K562 (cell line): ENCODE measurements around the gene CROCC2. TPM values are rescaled to one million over a fixed set of nuclear protein-coding genes. Genes with fewer than 3 reads are reported as not detected.

ENCODE experiments used
- ATAC-seq: fragments of 200-7000 bp; cut with Tn5 transposase; 3 replicates; pipeline ENCODE4 v1.9.1; 2020; ENCODE audit warnings: moderate library complexity
- BruUV-seq: library from RNA; stranded (reverse); fragments of 400-500 nt; replicated peaks from 2 replicates; lab custom pipeline; 2021; lab: Mats Ljungman, UMichigan
- CTCF ChIA-PET: fragments of 300-600 bp; formaldehyde crosslinking; extraction: SDS; loops from one replicate; lab custom pipeline; 2021; ENCODE audit warnings: low intra/inter-chr PET ratio; lab: Yijun Ruan, JAX
- POLR2A ChIA-PET: fragments of 300-600, 350-650 bp; sonication (Branson Sonifier 250); formaldehyde crosslinking; extraction: SDS; loops from one replicate; lab custom pipeline; 2021; ENCODE audit warnings: antibody characterized with exemption, inconsistent platforms; lab: Yijun Ruan, JAX
- DNase-seq, 4 experiments: peaks; one replicate each; pipeline versions ENCODE4 v3.0.0 to v3.0.0-alpha.2; 2011 to 2018; ENCODE audit warnings: low spot score in 3 of 4, mixed read lengths in 3 of 4; ENCODE audit errors: extremely low read depth in 1 of 4
- FAIRE-seq: peaks from 2 replicates; lab custom pipeline; 2011; peaks lifted over from hg19 to GRCh38; lab: Jason Lieb, UNC
- H2AFZ ChIP-seq: 2 replicates; pipeline ENCODE4 v1.6.0; 2011; ENCODE audit warnings: low read depth, low read length, control low read depth, inconsistent platforms
- H3K27ac ChIP-seq: fragments of 200-600 bp; 3 replicates; pipeline ENCODE4 v1.8.0; 2011; ENCODE audit warnings: low read depth, mild to moderate bottlenecking, control low read depth, inconsistent platforms, low read length, moderate library complexity, mixed read lengths; ENCODE audit errors: extremely low read depth
- H3K27me3 ChIP-seq, 2 experiments: fragments of 300-600 bp in 1 of 2; 2 replicates in 1 of 2; 3 replicates in 1 of 2; pipeline versions ENCODE4 v1.6.0 to v1.8.0; 2011; ENCODE audit warnings: inconsistent platforms in 2 of 2, low read length in 2 of 2, mild to moderate bottlenecking in 1 of 2, mixed read lengths in 1 of 2, moderate library complexity in 1 of 2; ENCODE audit not compliant: control insufficient read depth in 2 of 2, insufficient read depth in 2 of 2
- H3K36me3 ChIP-seq: fragments of 300-600 bp; 3 replicates; pipeline ENCODE4 v1.8.0; 2011; ENCODE audit warnings: mild to moderate bottlenecking, low read length, inconsistent platforms; ENCODE audit not compliant: control insufficient read depth, insufficient read depth
- H3K4me1 ChIP-seq, 2 experiments: fragments of 200-600 bp in 1 of 2; replicated peaks in 1 of 2; 2 replicates in 1 of 2; 3 replicates in 1 of 2; pipeline versions ENCODE4 v1.5.1 to v1.8.0; 2011; ENCODE audit warnings: inconsistent platforms in 2 of 2, low read length in 2 of 2, mild to moderate bottlenecking in 1 of 2, mixed read lengths in 1 of 2, moderate library complexity in 1 of 2; ENCODE audit not compliant: control insufficient read depth in 2 of 2, insufficient read depth in 2 of 2
- H3K4me2 ChIP-seq: 2 replicates; pipeline ENCODE4 v1.6.1; 2011; ENCODE audit warnings: low read length, control low read depth, inconsistent platforms, mixed read lengths; ENCODE audit not compliant: insufficient read depth
- H3K4me3 ChIP-seq: fragments of 200-600 bp; sonication (generic), shearing (Covaris generic); 2 replicates; pipeline ENCODE4 v1.5.1; 2016; ENCODE audit warnings: control low read depth, inconsistent platforms
- H3K79me2 ChIP-seq: fragments of 200-600 bp; 3 replicates; pipeline ENCODE4 v1.8.0; 2011; ENCODE audit warnings: low read length, inconsistent platforms; ENCODE audit not compliant: control insufficient read depth, insufficient read depth
- H3K9ac ChIP-seq, 2 experiments: 2 replicates each; pipeline versions ENCODE4 v1.6.0 to v1.6.1; 2011; ENCODE audit warnings: low read depth in 2 of 2, low read length in 2 of 2, control low read depth in 1 of 2, inconsistent platforms in 1 of 2, mild to moderate bottlenecking in 1 of 2, mixed read lengths in 1 of 2; ENCODE audit not compliant: insufficient read depth in 1 of 2
- H3K9me1 ChIP-seq: one replicate; pipeline ENCODE4 v1.6.0; 2011; ENCODE audit warnings: inconsistent platforms, mild to moderate bottlenecking, low read length, moderate library complexity; ENCODE audit not compliant: control insufficient read depth, insufficient read depth
- H3K9me3 ChIP-seq: replicated peaks from 2 replicates; pipeline ENCODE4 v1.5.1; 2011; ENCODE audit warnings: low read depth, low read length, inconsistent platforms; ENCODE audit not compliant: control insufficient read depth, insufficient read depth
- H4K20me1 ChIP-seq: replicated peaks from 2 replicates; pipeline ENCODE4 v1.6.1; 2011; ENCODE audit warnings: low read length, inconsistent platforms, mixed read lengths; ENCODE audit not compliant: control insufficient read depth, insufficient read depth
- ETV1 ChIP-seq: fragments of 450-650 bp; conservative IDR thresholded peaks from 2 replicates; pipeline ENCODE4 v1.6.1; 2016; ENCODE audit warnings: missing genetic modification characterization, control low read depth, low read depth, missing compliant biosample characterization
- MEIS2 ChIP-seq: fragments of 450-650 bp; IDR thresholded peaks from 2 replicates; pipeline ENCODE4 v1.6.1; 2014; ENCODE audit warnings: mild to moderate bottlenecking; ENCODE audit not compliant: partially characterized antibody
- PPARD ChIP-seq: fragments of 250-450 bp; sonication (Bioruptor Pico); IDR thresholded peaks from 2 replicates; pipeline ENCODE4 v1.8.0; 2022; ENCODE audit warnings: inconsistent platforms, mild to moderate bottlenecking, moderate library complexity
- PYGO2 ChIP-seq: fragments of 450-650 bp; IDR thresholded peaks from 2 replicates; pipeline ENCODE4 v1.6.1; 2016; ENCODE audit warnings: mild to moderate bottlenecking, missing genetic modification characterization, moderate library complexity, missing compliant biosample characterization
- XRCC3 ChIP-seq: fragments of 450-650 bp; IDR thresholded peaks from 2 replicates; pipeline ENCODE4 v1.6.1; 2017; ENCODE audit warnings: mild to moderate bottlenecking, moderate library complexity
- ZNF561 ChIP-seq: fragments of 450-650 bp; formaldehyde crosslinking; conservative IDR thresholded peaks from 2 replicates; pipeline ENCODE4 v1.4.0; 2020; ENCODE audit warnings: mild to moderate bottlenecking, moderate library complexity
- WGBS: fragments of 100-300 bp; shearing (Covaris generic); methylation state at CpG from one replicate; pipeline ENCODE4 v1.1.6; 2016; ENCODE audit warnings: low coverage, mixed read lengths; ENCODE audit not compliant: insufficient coverage; ENCODE audit errors: missing lambda C conversion rate; 5-methylcytosine and 5-hydroxymethylcytosine counted together
- in situ Hi-C: fragments of 300-500 bp; cut with MboI; formaldehyde crosslinking; loops from 4 replicates; pipeline ENCODE4 v1.15.0; 2018; ENCODE audit warnings: inconsistent platforms, mixed read lengths
- intact Hi-C: fragments of 100-400 bp; cut with micrococcal nuclease; formaldehyde crosslinking; loops from 2 replicates; pipeline ENCODE4 v1.14.2; 2022
- polyA plus RNA-seq, 8 experiments: library from polyadenylated mRNA; depleted of rRNA in 4 of 8; stranded (reverse) in 5 of 8; unstranded in 3 of 8; fragments of >200 nt; fragmentation: Nextera tagmentation in 2 of 8; fragmentation: Illumina TruSeq in 1 of 8; extraction: Ambion mirVana in 2 of 8; extraction: Trizol in 1 of 8; gene quantifications; 2 replicates each; pipeline versions ENCODE4 v1.2.1 to v1.2.3, GENCODE V29; 2011 to 2014; ENCODE audit warnings: inconsistent platforms in 1 of 8, missing spikeins in 1 of 8
- total RNA-seq, 7 experiments: library from RNA; depleted of rRNA in 6 of 7; stranded (reverse); fragments of >200 nt in 6 of 7; fragmentation: Illumina TruSeq in 2 of 7; extraction: Trizol in 2 of 7; gene quantifications; 2 replicates each; pipeline versions ENCODE4 v1.2.1 to v1.2.3, GENCODE V29; 2011 to 2021; ENCODE audit warnings: low replicate concordance in 1 of 7
- TF ChIP-seq, protein P1 (sequence below): sonication (generic); formaldehyde crosslinking; IDR thresholded peaks from 2 replicates; pipeline ENCODE4 v1.8.1; 2023; ENCODE audit warnings: mild to moderate bottlenecking, missing genetic modification reagents
- TF ChIP-seq, protein P2 (sequence below): sonication (generic); formaldehyde crosslinking; IDR thresholded peaks from 2 replicates; pipeline ENCODE4 v1.5.0; 2020; ENCODE audit warnings: missing genetic modification reagents

Gene CROCC2
- total and polyA plus RNA-seq, 9 of the 15 experiments (the other 6 are each of a cell fraction or from before 2014, with no cell fraction given), result not detected

DNA sequence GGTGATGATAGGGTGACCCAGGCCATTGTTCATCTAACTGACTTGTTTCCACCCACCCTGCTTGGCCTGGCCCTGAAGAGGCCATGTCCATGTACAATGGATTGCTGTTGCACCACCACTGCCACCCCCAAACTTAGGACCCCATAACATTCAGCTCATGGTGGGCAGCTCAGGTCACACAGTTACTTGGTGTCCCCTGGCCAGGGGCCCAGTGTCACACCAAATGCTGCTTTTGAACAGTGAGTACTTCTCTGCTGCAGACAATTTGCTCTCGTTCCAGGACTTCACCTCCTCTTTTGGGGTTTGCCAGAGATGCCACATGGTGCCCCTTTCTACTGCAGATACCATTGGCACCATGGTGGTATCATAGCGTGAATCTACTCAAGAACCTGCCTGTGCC is 21.9 kb upstream of the CROCC2 start:
- H2AFZ ChIP-seq, result no peak overlapping the region
- no peaks in the 10 kb centered on the region for H4K20me1 ChIP-seq
- no peaks in the 10 kb centered on the region for H3K36me3 ChIP-seq
- no peak for ATAC-seq
- no peak for DNase-seq
- 0% methylated on average over 2 of the region's 2 CpGs for WGBS
- ChIA-PET POLR2A (no interaction called here), CTCF (no interaction called here)
- H3K4me3 ChIP-seq, result no peak overlapping the region
- no peak overlapping the region for H3K9ac ChIP-seq
- H3K9me3 ChIP-seq, result no peaks in the 10 kb centered on the region
- no peak for FAIRE-seq
- in situ Hi-C loops (no loop called here), intact Hi-C loops (no loop called here)
- H3K27ac ChIP-seq, result no peak overlapping the region
- H3K79me2 ChIP-seq, result no peaks in the 10 kb centered on the region
- peaks cover 0 to under 1% of the 10 kb centered on the region in 2 experiments; a peak in 1 of 5 replicates for H3K27me3 ChIP-seq
- TF ChIP-seq XRCC3 (no peak), PYGO2 (tag) (no peak), PPARD (no peak), MEIS2 (no peak), ZNF561 (CRISPR knock-in tag) (no peak), ETV1 (tag) (no peak)
- TF ChIP-seq, protein P1, sequence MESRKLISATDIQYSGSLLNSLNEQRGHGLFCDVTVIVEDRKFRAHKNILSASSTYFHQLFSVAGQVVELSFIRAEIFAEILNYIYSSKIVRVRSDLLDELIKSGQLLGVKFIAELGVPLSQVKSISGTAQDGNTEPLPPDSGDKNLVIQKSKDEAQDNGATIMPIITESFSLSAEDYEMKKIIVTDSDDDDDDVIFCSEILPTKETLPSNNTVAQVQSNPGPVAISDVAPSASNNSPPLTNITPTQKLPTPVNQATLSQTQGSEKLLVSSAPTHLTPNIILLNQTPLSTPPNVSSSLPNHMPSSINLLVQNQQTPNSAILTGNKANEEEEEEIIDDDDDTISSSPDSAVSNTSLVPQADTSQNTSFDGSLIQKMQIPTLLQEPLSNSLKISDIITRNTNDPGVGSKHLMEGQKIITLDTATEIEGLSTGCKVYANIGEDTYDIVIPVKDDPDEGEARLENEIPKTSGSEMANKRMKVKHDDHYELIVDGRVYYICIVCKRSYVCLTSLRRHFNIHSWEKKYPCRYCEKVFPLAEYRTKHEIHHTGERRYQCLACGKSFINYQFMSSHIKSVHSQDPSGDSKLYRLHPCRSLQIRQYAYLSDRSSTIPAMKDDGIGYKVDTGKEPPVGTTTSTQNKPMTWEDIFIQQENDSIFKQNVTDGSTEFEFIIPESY (CRISPR knock-in tag), result no peak
- TF ChIP-seq, protein P2, sequence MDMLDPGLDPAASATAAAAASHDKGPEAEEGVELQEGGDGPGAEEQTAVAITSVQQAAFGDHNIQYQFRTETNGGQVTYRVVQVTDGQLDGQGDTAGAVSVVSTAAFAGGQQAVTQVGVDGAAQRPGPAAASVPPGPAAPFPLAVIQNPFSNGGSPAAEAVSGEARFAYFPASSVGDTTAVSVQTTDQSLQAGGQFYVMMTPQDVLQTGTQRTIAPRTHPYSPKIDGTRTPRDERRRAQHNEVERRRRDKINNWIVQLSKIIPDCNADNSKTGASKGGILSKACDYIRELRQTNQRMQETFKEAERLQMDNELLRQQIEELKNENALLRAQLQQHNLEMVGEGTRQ, result no peak
- H3K4me2 ChIP-seq, result no peak overlapping the region
- peaks cover 0 to 5% of the 10 kb centered on the region in 2 experiments; a peak in 2 of 5 replicates for H3K4me1 ChIP-seq
- BruUV-seq, result no TSS peak
- no peaks in the 10 kb centered on the region for H3K9me1 ChIP-seq
